HEK293 (cell line): ENCODE data around the gene IFNGR1.

Source experiments
- MYNN ChIP-seq: fragments of 450-650 bp; formaldehyde crosslinking; IDR thresholded peaks from 2 replicates; pipeline ENCODE4 v1.5.1; 2016; ENCODE audit warnings: missing biosample characterization, missing genetic modification characterization, borderline replicate concordance
- ZNF121 ChIP-seq: fragments of 450-650 bp; formaldehyde crosslinking; IDR thresholded peaks from 2 replicates; pipeline ENCODE4 v1.5.1; 2016; ENCODE audit warnings: missing biosample characterization, missing genetic modification characterization
- ZNF366 ChIP-seq: fragments of 450-650 bp; formaldehyde crosslinking; conservative IDR thresholded peaks from 2 replicates; pipeline ENCODE4 v1.5.1; 2016; ENCODE audit warnings: missing biosample characterization, missing genetic modification characterization
- ZNF394 ChIP-seq: fragments of 450-650 bp; formaldehyde crosslinking; IDR thresholded peaks from 2 replicates; pipeline ENCODE4 v1.5.1; 2016; ENCODE audit warnings: missing biosample characterization, missing genetic modification characterization, mild to moderate bottlenecking, moderate library complexity, borderline replicate concordance
- ZNF654 ChIP-seq: fragments of 450-650 bp; formaldehyde crosslinking; IDR thresholded peaks from 2 replicates; pipeline ENCODE4 v1.5.1; 2016; ENCODE audit warnings: low read depth, missing biosample characterization, missing genetic modification characterization
- TF ChIP-seq, protein P1 (sequence below): fragments of 450-650 bp; formaldehyde crosslinking; IDR thresholded peaks from 2 replicates; pipeline ENCODE4 v1.5.1; 2016; ENCODE audit warnings: missing biosample characterization, missing genetic modification characterization
- TF ChIP-seq, protein P2 (sequence below): fragments of 450-650 bp; formaldehyde crosslinking; IDR thresholded peaks from 2 replicates; pipeline ENCODE4 v1.5.1; 2017; ENCODE audit warnings: missing biosample characterization, mild to moderate bottlenecking, missing genetic modification characterization, moderate library complexity
- TF ChIP-seq, protein P3 (sequence below): fragments of 450-650 bp; IDR thresholded peaks from 2 replicates; pipeline ENCODE4 v1.5.1; 2018; ENCODE audit warnings: missing biosample characterization, mild to moderate bottlenecking, missing genetic modification characterization
- TF ChIP-seq, protein P4 (sequence below): fragments of 450-650 bp; formaldehyde crosslinking; IDR thresholded peaks from 2 replicates; pipeline ENCODE4 v1.5.1; 2016; ENCODE audit warnings: missing biosample characterization, missing genetic modification characterization
- TF ChIP-seq, protein P5 (sequence below): fragments of 450-650 bp; formaldehyde crosslinking; IDR thresholded peaks from 2 replicates; pipeline ENCODE4 v1.5.1; 2016; ENCODE audit warnings: missing biosample characterization, missing genetic modification characterization

DNA sequence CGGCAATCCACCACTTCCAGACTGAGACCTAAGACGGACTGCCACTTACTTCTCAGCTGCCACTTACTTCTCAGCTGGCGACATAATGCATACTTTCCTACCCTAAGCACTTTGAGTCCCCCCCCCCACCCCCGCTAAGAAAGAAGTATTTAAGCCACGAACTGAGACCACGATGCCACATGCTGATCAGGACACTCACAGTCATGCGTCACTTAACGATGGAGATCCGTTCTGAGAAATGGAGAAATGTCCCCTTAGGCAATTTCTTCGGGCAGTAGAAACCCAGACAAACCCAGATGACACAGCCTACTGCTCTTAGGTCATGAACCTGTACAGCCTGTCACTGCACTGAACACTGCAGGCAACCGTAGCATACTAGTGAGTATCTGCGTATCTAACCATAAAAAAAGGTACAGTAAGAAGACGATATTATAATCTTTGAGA is 690 bp downstream of the IFNGR1 start:
- TF ChIP-seq, protein P1, sequence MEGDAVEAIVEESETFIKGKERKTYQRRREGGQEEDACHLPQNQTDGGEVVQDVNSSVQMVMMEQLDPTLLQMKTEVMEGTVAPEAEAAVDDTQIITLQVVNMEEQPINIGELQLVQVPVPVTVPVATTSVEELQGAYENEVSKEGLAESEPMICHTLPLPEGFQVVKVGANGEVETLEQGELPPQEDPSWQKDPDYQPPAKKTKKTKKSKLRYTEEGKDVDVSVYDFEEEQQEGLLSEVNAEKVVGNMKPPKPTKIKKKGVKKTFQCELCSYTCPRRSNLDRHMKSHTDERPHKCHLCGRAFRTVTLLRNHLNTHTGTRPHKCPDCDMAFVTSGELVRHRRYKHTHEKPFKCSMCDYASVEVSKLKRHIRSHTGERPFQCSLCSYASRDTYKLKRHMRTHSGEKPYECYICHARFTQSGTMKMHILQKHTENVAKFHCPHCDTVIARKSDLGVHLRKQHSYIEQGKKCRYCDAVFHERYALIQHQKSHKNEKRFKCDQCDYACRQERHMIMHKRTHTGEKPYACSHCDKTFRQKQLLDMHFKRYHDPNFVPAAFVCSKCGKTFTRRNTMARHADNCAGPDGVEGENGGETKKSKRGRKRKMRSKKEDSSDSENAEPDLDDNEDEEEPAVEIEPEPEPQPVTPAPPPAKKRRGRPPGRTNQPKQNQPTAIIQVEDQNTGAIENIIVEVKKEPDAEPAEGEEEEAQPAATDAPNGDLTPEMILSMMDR (tag by site-specific recombination) = no peak
- no peak for TF ChIP-seq MYNN (tag by site-specific recombination)
- TF ChIP-seq ZNF366 (tag by site-specific recombination) = no peak; the same call in 1 of the 2 replicates
- TF ChIP-seq, protein P2, sequence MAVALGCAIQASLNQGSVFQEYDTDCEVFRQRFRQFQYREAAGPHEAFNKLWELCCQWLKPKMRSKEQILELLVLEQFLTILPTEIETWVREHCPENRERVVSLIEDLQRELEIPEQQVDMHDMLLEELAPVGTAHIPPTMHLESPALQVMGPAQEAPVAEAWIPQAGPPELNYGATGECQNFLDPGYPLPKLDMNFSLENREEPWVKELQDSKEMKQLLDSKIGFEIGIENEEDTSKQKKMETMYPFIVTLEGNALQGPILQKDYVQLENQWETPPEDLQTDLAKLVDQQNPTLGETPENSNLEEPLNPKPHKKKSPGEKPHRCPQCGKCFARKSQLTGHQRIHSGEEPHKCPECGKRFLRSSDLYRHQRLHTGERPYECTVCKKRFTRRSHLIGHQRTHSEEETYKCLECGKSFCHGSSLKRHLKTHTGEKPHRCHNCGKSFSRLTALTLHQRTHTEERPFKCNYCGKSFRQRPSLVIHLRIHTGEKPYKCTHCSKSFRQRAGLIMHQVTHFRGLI (tag by site-specific recombination) = no peak
- TF ChIP-seq, protein P3, sequence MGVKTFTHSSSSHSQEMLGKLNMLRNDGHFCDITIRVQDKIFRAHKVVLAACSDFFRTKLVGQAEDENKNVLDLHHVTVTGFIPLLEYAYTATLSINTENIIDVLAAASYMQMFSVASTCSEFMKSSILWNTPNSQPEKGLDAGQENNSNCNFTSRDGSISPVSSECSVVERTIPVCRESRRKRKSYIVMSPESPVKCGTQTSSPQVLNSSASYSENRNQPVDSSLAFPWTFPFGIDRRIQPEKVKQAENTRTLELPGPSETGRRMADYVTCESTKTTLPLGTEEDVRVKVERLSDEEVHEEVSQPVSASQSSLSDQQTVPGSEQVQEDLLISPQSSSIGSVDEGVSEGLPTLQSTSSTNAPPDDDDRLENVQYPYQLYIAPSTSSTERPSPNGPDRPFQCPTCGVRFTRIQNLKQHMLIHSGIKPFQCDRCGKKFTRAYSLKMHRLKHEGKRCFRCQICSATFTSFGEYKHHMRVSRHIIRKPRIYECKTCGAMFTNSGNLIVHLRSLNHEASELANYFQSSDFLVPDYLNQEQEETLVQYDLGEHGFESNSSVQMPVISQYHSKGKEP (tag by site-specific recombination) = no peak
- TF ChIP-seq, protein P4, sequence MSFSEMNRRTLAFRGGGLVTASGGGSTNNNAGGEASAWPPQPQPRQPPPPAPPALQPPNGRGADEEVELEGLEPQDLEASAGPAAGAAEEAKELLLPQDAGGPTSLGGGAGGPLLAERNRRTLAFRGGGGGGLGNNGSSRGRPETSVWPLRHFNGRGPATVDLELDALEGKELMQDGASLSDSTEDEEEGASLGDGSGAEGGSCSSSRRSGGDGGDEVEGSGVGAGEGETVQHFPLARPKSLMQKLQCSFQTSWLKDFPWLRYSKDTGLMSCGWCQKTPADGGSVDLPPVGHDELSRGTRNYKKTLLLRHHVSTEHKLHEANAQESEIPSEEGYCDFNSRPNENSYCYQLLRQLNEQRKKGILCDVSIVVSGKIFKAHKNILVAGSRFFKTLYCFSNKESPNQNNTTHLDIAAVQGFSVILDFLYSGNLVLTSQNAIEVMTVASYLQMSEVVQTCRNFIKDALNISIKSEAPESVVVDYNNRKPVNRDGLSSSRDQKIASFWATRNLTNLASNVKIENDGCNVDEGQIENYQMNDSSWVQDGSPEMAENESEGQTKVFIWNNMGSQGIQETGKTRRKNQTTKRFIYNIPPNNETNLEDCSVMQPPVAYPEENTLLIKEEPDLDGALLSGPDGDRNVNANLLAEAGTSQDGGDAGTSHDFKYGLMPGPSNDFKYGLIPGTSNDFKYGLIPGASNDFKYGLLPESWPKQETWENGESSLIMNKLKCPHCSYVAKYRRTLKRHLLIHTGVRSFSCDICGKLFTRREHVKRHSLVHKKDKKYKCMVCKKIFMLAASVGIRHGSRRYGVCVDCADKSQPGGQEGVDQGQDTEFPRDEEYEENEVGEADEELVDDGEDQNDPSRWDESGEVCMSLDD (tag by site-specific recombination) = no peak
- no peak for TF ChIP-seq ZNF654 (tag by site-specific recombination)
- TF ChIP-seq ZNF394 (tag by site-specific recombination) = no peak
- no peak for TF ChIP-seq ZNF121 (tag by site-specific recombination)
- TF ChIP-seq, protein P5, sequence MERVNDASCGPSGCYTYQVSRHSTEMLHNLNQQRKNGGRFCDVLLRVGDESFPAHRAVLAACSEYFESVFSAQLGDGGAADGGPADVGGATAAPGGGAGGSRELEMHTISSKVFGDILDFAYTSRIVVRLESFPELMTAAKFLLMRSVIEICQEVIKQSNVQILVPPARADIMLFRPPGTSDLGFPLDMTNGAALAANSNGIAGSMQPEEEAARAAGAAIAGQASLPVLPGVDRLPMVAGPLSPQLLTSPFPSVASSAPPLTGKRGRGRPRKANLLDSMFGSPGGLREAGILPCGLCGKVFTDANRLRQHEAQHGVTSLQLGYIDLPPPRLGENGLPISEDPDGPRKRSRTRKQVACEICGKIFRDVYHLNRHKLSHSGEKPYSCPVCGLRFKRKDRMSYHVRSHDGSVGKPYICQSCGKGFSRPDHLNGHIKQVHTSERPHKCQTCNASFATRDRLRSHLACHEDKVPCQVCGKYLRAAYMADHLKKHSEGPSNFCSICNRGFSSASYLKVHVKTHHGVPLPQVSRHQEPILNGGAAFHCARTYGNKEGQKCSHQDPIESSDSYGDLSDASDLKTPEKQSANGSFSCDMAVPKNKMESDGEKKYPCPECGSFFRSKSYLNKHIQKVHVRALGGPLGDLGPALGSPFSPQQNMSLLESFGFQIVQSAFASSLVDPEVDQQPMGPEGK (tag by site-specific recombination) = no peak
